WI38 (cell line): Measurements from ENCODE around the gene FAM83B.
A peak's percentile ranks its signal among the peaks of the same experiment; 100 is the strongest.
"Not testable (repeated sequence)": the region's sequence is repeated elsewhere in the genome, so short reads cannot be mapped to it uniquely, and the experiment has no call there.

ENCODE experiments used
- H3K4me3 ChIP-seq: 2 replicates; pipeline ENCODE4 v1.5.1; 2011; ENCODE audit warnings: low read depth, mild to moderate bottlenecking, control low read depth, low read length
- TF ChIP-seq, protein P1 (sequence below): IDR thresholded peaks from 2 replicates; pipeline ENCODE4 v1.5.1; 2012; ENCODE audit warnings: low read depth, mild to moderate bottlenecking, control low read depth, low read length

FAM83B gene

GRCh38 chr6:54846243-54846856, at the start of gene FAM83B:
Gene FAM83B, plus strand, starts transcription at chr6:54846771. Its CDS starts 23,476 bp downstream, at chr6:54870247.
- TF ChIP-seq, protein P1, sequence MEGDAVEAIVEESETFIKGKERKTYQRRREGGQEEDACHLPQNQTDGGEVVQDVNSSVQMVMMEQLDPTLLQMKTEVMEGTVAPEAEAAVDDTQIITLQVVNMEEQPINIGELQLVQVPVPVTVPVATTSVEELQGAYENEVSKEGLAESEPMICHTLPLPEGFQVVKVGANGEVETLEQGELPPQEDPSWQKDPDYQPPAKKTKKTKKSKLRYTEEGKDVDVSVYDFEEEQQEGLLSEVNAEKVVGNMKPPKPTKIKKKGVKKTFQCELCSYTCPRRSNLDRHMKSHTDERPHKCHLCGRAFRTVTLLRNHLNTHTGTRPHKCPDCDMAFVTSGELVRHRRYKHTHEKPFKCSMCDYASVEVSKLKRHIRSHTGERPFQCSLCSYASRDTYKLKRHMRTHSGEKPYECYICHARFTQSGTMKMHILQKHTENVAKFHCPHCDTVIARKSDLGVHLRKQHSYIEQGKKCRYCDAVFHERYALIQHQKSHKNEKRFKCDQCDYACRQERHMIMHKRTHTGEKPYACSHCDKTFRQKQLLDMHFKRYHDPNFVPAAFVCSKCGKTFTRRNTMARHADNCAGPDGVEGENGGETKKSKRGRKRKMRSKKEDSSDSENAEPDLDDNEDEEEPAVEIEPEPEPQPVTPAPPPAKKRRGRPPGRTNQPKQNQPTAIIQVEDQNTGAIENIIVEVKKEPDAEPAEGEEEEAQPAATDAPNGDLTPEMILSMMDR, result no peak
- peak within 1 kb of the TSS; percentile 54 for H3K4me3 ChIP-seq

GRCh38 chr6:54796918-54797317, 49.7 kb upstream of the FAM83B start:
- H3K4me3 ChIP-seq, result not testable (repeated sequence)

GRCh38 chr6:54800050-54800600, 46.4 kb upstream of the FAM83B start:
- H3K4me3 ChIP-seq, result no peak overlapping the region
- TF ChIP-seq, protein P1, result no peak

- TF ChIP-seq, protein P1, result no peak
- H3K4me3 ChIP-seq, result no peak overlapping the region
Measured at GRCh38 chr6:54801244-54801643, 45.3 kb upstream of the FAM83B start.

- TF ChIP-seq, protein P1, result no peak
Measured at GRCh38 chr6:54801669-54802068, 44.9 kb upstream of the FAM83B start.

GRCh38 chr6:54802775-54803634, 43.6 kb upstream of the FAM83B start:
- H3K4me3 ChIP-seq, result no peak overlapping the region
- TF ChIP-seq, protein P1, result no peak

More at GRCh38 chr6:54801669-54802068, 44.9 kb upstream of the FAM83B start:
- H3K4me3 ChIP-seq, result no peak overlapping the region

- H3K4me3 ChIP-seq, result no peak overlapping the region
Measured at GRCh38 chr6:54805077-54805476, 41.5 kb upstream of the FAM83B start.

More at GRCh38 chr6:54805077-54805476, 41.5 kb upstream of the FAM83B start:
- TF ChIP-seq, protein P1, result no peak
